MCF 10A (cell line): Measurements from ENCODE around the gene IRF2BP1. TPM values are rescaled to one million over a fixed set of nuclear protein-coding genes. Genes with fewer than 3 reads are reported as not detected.

Experiments used
- BruUV-seq: library from RNA; stranded (reverse); fragments of 400-500 nt; replicated peaks from 2 replicates; lab custom pipeline; 2021; lab: Mats Ljungman, UMichigan
- CTCF ChIA-PET: fragments of 300-600 bp; sonication (Branson Sonifier 250); formaldehyde crosslinking; extraction: SDS; loops from one replicate; lab custom pipeline; 2021; ENCODE audit warnings: antibody characterized with exemption, inconsistent platforms; lab: Yijun Ruan, JAX
- POLR2A ChIA-PET: fragments of 300-600, 350-650 bp; sonication (Branson Sonifier 250); formaldehyde crosslinking; extraction: SDS; loops from one replicate; lab custom pipeline; 2020; ENCODE audit warnings: antibody characterized with exemption, inconsistent platforms; lab: Yijun Ruan, JAX
- DNase-seq: peaks from one replicate; pipeline ENCODE4 v3.0.0-alpha.2; 2018; ENCODE audit not compliant: unreplicated experiment
- H3K27ac Mint-ChIP-seq: one replicate; pipeline ENCODE4 v1.8.0; 2022; ENCODE audit warnings: mild to moderate bottlenecking, low read depth, mixed read lengths; ENCODE audit not compliant: unreplicated experiment
- H3K27me3 Mint-ChIP-seq: one replicate; pipeline ENCODE4 v1.8.0; 2022; ENCODE audit warnings: mixed read lengths; ENCODE audit not compliant: insufficient read depth, unreplicated experiment
- H3K36me3 Mint-ChIP-seq: one replicate; pipeline ENCODE4 v1.8.0; 2022; ENCODE audit warnings: mild to moderate bottlenecking, moderate library complexity, mixed read lengths; ENCODE audit not compliant: insufficient read depth, unreplicated experiment
- H3K4me1 Mint-ChIP-seq: one replicate; pipeline ENCODE4 v1.8.0; 2022; ENCODE audit warnings: mixed read lengths; ENCODE audit not compliant: insufficient read depth, unreplicated experiment
- H3K4me3 Mint-ChIP-seq: one replicate; pipeline ENCODE4 v1.8.0; 2022; ENCODE audit warnings: mild to moderate bottlenecking, moderate library complexity, mixed read lengths; ENCODE audit not compliant: unreplicated experiment
- H3K9me3 Mint-ChIP-seq: one replicate; pipeline ENCODE4 v1.8.0; 2022; ENCODE audit warnings: mixed read lengths; ENCODE audit not compliant: unreplicated experiment
- CTCF ChIP-seq: fragments of 200-600 bp; IDR thresholded peaks from one replicate; pipeline ENCODE4 v1.8.0; 2022; ENCODE audit warnings: antibody characterized with exemption, mild to moderate bottlenecking; ENCODE audit not compliant: unreplicated experiment
- intact Hi-C: fragments of 100-400 bp; cut with micrococcal nuclease; formaldehyde crosslinking; loops from 2 replicates; pipeline ENCODE4 v1.14.1; 2022
- total RNA-seq: library from RNA; stranded (reverse); gene quantifications from 2 replicates; pipeline ENCODE4 v1.2.3, GENCODE V29; 2022

Gene IRF2BP1
- total RNA-seq, 1 experiment from 2014 or later, result 18.1 TPM

- peaks cover 40% of the 10 kb centered on the region for H3K36me3 Mint-ChIP-seq
- H3K9me3 Mint-ChIP-seq, result no peaks in the 10 kb centered on the region
- peaks cover 6% of the 10 kb centered on the region for H3K4me1 Mint-ChIP-seq
- peak; percentile 16 for DNase-seq
- intact Hi-C loops, result no loop called here
- ChIA-PET POLR2A (interaction anchor here (0.6 to 4.4 kb wide), 14 partner anchors 15 to 759 kb away, joined by 3 to 46 read pairs (median 4); partner anchors contain the start of genes CCDC61, FOXA3, IRF2BP1 and SYMPK), CTCF (interaction anchor here (0.7 to 1.9 kb wide), 5 partner anchors 10 to 379 kb away, joined by 3 to 8 read pairs (median 5); no protein-coding TSS in a partner anchor)
- peak within 1 kb of the TSS; percentile 83 for H3K27ac Mint-ChIP-seq
- peak within 1 kb of the TSS; percentile 98 for H3K4me3 Mint-ChIP-seq
- no TSS peak for BruUV-seq
- H3K27me3 Mint-ChIP-seq, result no peaks in the 10 kb centered on the region
- TF ChIP-seq CTCF, result no peak
Observed at GRCh38 chr19:45901912-45902650, 16.1 kb upstream of the IRF2BP1 start, which contains the start of gene MYPOP. Gene MYPOP (minus strand): TSS chr19:45902613. CDS start chr19:45901773, 840 bp downstream.

- ChIA-PET CTCF (interaction anchor here (1.5 to 1.9 kb wide), 3 partner anchors 10 to 84 kb away, joined by 5 to 8 read pairs (median 7); no protein-coding TSS in a partner anchor), POLR2A (interaction anchor here (0.7 to 4.4 kb wide), 6 partner anchors 15 to 233 kb away, joined by 3 to 46 read pairs (median 4); partner anchors contain the start of genes CCDC61, IRF2BP1 and SYMPK)
- DNase-seq, result peak; percentile 29
- no TSS peak for BruUV-seq
- peak overlapping the region; percentile 83 for H3K27ac Mint-ChIP-seq
- H3K4me1 Mint-ChIP-seq, result peaks cover 6% of the 10 kb centered on the region
- H3K4me3 Mint-ChIP-seq, result peak overlapping the region; percentile 98
- H3K36me3 Mint-ChIP-seq, result peaks cover 43% of the 10 kb centered on the region
- TF ChIP-seq CTCF, result no peak
- H3K9me3 Mint-ChIP-seq, result no peaks in the 10 kb centered on the region
- intact Hi-C loops, result no loop called here
- no peaks in the 10 kb centered on the region for H3K27me3 Mint-ChIP-seq
Observed at GRCh38 chr19:45901432-45901911, 15.5 kb upstream of the IRF2BP1 start.

DNA sequence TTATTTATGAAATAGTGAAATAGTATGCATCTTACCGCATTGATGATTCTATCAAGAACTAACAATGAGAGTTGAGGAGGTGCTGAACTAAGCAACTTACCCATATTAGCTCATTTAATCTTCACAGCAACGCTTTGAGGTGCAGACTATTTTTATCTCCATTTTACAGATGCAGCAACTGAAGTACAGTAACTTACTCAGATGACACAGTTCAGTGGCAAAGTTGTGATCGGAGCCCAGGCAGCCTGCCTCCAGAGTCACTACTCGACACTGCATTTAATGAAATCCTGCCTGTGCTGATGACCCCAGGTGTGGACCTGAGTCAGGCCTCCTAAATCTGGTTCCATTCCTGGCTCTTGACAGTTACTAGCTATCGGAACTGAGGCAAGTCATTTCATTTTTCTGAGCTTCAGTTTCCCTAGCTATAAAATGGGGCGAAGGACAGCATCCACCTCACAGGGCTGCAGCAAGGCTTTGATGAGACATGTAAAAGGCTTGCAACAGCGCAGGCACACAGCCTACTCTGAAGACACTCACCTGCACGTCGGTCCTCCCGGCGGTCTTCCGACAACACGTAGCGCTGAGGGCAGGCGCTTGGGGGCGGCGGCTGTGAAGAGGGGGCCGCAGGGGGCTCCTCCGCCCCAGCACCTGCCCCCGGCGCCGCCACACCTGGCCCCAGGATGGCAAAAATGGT lies 14.9 kb upstream of the IRF2BP1 start:
- BruUV-seq, result no TSS peak
- H3K27me3 Mint-ChIP-seq, result no peaks in the 10 kb centered on the region
- H3K36me3 Mint-ChIP-seq, result peaks cover 44% of the 10 kb centered on the region
- no peak for DNase-seq
- H3K4me3 Mint-ChIP-seq, result peak overlapping the region; percentile 52
- peaks cover 6% of the 10 kb centered on the region for H3K4me1 Mint-ChIP-seq
- ChIA-PET CTCF (interaction anchor here (0.6 to 1.8 kb wide), 6 partner anchors 9 to 108 kb away, joined by 3 to 8 read pairs (median 4); no protein-coding TSS in a partner anchor), POLR2A (interaction anchor here (0.7 to 4.4 kb wide), 4 partner anchors 14 to 232 kb away, joined by 3 to 46 read pairs (median 4); partner anchors contain the start of genes IRF2BP1 and SYMPK)
- intact Hi-C loops, result no loop called here
- H3K9me3 Mint-ChIP-seq, result no peaks in the 10 kb centered on the region
- no peak for TF ChIP-seq CTCF
- no peak overlapping the region for H3K27ac Mint-ChIP-seq
